Measurements from ENCODE around the gene ZNF532.

ZNF532 gene

DNA sequence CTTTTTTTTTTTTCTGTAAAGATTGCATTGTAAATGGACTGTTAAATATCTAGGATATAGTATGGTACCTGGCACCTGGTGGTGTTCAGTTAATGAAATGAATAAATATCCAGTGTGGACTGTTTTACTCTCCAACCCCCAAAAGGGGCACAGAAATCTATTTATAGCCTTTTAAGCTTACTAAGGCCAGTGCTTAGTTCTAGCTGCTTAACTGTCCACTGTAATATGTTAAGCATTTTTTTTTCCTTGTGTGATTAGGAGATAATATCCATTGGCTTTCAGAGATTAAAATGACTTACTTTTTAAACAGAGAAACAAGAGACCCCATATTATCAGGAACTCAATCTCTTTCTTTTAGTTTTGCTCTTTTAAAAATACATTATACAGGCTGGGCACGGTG, 84.4 kb downstream of the ZNF532 start:
- no peak for DNase-seq

DNA sequence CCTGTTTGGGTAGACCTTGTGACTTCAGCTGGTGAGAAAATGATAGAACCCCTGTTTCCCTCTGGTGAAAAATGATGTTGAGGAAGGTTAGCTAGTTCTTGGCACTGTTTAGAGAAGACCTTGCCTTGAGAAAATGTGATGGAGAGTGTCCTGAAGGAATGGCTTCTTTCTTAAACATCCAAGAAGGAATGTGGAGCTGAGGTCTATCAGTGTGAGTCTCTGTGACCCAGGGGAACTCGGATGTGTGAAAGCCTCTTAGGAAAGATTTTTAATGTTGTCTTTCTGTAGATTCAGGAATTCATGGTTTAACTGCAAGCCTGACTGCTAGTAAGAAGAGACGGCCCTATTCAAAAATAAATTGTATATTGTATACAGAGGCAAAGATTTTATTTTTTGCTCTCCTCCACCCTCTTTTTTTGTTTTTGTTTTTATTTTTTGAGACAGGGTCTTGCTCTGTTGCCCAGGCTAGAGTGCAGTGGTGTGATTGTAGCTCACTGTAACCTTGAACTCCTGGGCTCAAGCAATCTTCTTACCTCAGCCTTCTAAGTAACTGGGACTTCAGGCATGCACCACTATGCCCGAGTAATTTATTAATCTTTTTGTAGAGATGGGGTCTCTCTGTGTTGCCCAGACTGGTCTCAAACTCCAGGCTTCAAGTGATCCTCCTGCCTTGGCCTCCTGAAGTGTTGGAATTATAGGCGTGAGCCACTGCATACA, 87.5 kb downstream of the ZNF532 start:
- DNase-seq, result no peak

DNA sequence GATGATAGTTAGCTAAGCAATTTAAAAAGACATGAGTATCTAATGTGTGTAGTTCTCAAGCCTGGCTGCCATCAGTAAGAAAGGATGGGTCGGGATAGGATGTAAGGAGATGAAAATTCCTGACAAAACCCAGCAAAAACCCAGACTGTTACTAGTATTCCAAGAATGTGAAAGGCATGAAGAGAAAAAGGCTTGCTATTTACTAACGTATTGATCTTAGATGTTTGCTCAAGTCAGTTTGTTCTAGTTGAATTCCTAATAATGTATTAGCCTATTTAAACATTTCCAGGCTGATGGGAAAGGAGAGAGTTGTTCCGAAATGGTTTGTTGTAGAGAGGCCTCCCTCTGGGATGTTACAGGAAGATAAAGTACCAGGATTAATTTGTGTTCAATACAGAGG, 88.2 kb downstream of the ZNF532 start:
- DNase-seq, result no peak

DNA sequence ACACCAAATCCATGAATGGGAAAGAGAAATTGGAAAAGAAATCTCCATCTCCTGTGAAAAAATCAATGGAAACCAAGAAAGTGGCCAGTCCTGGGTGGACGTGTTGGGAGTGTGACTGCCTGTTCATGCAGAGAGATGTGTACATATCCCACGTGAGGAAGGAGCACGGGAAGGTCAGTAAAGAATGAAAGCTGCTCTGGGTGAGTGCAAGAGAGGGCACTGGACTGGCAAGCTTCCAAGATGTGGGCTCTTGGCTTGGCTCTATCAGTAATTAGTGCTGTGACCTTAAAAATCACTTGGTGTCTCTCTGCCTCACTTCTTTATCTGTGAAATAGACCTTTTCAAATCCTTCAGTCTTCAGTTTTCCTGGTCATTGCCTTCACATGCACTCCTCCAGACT, 89.0 kb downstream of the ZNF532 start:
- no peak for DNase-seq

DNA sequence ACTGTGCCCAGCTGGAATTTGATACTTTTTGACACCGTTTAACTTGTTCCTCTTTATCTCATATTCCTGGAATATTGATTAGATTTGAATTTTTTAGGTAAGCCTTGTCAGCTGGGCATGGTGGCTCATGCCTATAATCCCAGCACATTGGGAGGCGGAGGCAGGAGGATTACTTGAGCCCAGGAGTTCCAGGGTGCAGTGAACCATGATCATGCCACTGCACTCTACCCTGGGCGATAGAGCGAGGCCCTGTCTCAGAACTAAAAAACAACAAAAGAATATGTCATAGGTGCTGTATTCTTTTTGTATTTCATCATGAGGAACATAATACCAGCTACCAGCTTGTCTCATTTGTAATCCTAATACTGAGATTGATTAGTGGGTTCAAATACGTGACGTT, 90.3 kb downstream of the ZNF532 start:
- no peak for DNase-seq

DNA sequence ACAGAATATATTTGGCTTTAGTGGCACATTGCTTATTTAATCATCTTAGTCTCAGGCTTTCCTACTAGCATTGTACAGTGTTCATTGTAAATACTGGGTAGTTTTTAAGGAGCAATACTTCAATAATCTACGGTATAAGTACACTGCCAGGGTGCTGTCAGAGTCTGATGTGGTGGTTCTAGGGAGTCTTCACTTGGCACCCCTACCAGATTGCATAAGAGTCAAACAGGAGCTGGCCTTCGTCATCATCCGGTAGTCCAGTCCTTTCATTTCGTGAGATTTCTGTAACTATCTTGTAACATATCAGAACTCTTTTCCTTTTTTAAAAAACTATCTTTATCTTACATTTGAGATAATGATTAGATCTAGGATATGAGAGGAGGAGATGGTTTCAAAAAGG, 91.1 kb downstream of the ZNF532 start:
- DNase-seq, result no peak

DNA sequence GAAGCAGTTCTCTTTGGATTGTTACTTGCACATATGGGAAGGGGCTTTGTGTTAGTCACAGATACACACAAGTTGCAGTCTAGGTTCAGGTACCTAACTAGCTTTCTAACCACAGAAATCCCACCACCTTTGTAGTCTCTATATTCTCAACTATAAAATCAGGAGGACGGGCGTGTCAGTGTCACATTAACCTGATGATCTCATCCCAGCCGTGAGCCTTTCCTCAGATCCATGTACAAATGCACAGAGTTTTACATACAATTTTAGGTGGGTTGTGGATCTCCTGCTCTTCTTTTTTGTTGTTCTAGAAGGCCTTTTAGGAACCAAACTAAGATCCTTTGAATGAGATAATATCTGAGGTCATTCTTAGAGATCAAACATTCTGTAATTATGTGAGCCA, 94.0 kb downstream of the ZNF532 start:
- DNase-seq, result no peak

DNA sequence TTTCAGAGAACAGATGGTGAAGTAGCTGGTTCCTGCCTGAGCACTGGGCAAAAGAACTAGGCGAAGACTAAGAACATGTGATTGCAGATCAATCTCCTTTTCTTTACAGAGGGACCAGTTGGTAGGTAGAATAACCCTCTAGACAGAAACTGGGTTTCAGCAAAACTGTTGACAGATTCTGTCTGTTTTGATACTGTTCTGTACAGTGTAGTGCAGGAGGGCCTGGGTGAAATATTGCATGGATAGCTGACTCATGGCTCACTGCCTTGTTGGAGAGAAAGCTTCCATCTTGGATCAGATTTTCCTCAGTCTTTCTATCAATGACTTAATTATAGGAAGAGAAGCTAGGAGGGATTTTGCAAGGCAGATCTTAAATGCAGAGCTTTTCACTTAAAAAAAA, 95.8 kb downstream of the ZNF532 start:
- DNase-seq, result no peak

DNA sequence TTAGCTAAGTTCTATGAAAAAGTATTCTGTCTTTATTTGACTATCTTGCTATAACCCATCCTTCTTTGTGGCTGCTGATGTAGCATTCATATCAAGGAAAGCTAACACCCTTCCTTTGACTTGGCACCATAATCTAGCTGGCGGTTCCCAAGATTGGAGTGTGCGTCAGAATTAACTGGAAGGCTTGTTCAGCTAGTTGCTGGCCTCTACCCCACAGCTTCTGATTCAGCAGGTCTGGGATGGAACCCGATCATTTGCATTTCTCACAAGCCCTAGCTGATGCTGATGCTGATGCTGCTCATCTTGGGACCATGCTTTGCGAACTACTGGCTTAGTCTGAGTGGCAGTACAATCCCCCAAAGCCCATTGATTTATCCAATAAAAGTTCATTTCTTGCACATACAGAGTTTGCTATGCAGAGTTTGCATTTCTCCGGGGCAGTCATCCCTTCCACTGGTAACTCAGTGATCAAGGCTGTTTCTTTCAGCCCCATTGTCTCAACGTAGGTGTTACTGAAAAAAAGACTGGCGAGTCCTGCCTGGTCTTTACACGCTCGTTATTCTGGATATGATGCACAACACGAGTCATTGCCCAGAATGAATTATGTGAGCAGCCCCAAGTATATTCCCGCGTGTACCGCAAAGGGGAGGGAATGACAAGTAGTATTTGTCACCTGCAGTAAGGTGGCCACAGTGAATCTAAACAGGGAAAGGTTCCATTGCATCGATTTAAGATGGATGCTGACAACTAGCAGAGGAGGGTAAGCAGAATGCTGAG, 96.5 kb downstream of the ZNF532 start:
- DNase-seq, result no peak

DNA sequence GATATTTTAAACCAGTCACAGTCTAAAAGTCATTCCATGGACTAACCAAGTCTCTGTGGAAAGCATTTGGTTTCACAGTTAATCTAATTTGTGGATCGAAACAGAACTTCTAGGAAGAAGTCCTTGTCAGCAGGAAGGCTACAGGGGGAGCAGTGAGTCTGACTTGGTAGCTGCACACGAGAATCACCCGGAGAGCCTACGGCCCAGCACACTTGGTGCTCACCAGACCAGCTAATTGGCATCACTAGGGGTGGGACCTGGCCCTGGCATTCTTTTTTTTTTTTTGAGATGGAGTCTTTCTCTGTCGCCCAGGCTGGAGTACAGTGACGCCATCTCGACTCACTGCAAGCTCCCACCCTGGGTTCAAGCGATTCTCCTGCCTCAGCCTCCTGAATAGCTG, 97.7 kb downstream of the ZNF532 start:
- DNase-seq, result no peak

DNA sequence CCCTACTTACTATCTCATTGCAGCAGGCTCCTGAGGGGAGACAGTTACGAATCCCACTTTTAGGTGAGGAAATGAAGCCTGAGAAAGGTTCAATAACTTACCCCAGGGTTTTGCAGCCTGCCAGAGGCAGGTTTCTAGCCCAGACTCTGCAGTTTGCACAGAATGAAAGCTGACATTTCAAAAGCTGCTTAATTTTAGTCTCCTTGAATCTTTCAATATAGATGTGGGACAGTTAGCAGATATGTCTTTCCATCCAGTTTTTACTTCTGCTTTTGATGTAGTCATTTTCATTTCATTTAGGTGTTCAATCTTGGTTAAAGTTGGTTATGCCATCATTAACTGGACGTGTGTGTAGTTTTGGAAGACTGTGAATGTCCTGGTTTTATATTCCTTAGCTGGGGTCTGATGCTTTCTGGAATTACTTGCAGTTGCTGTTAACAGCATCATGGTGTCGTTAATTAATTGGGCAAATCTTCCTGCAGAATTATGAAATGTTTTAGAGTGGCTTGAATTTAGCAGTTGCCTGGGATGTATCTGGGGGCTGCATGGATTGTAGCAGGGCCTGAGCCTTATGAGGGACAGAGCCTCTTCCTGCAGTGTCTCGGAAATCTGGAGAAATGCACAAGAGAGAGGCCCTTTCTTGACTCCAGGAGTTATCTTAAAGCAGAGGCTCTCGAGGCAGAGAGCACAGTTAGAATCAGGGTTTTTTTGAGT, 100.8 kb downstream of the ZNF532 start:
- DNase-seq, result no peak

DNA sequence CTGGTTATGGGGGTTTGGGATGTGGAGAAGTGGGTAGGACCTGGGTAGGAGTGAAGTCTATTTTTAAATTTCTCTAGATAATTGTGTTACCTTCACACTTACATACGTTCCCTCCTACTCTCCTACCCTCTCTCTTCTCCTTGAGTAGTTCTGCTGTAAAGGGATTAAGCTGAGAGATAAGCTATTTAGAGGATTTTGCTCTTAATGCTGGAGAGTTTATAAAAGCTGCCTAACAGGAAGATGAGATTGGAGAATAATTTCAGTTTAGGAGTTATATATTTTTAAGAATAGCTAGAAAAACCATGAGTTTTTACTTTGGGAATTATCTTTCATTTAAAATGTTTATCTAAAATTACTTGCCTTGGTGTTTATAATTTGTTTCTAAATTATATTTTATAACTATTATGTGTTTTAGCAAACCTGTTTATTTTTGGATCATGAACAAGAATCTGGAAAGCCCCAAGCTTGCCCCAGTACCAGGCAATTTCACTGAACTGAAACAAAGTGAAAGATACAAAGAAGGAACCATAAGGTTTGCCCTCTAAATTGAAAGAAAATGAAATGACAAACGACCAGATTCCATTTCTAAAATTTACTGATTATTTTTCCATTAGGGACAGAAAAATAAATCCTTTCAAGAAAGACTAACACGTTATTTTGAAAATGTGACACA, 101.5 kb downstream of the ZNF532 start:
- no peak for DNase-seq

DNA sequence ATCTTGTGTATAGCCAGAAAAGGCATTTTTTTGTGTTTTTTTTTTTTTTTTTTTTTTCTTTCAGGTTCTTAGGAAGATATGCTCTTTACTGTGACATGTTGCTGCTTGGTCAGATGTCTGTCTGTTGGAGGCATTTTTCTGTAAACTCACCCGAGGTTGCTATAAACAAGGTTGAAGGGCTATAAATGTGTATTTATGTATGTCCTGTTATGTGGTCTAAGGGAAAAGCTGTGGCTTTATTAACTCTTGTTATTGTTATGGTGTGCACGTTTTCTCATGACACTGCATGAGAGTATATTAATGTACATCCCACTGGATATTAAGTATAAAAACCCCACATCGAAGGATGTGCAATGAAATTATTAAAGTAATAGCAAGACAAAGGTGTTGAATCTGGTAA, 102.0 kb downstream of the ZNF532 start:
- DNase-seq, result no peak

DNA sequence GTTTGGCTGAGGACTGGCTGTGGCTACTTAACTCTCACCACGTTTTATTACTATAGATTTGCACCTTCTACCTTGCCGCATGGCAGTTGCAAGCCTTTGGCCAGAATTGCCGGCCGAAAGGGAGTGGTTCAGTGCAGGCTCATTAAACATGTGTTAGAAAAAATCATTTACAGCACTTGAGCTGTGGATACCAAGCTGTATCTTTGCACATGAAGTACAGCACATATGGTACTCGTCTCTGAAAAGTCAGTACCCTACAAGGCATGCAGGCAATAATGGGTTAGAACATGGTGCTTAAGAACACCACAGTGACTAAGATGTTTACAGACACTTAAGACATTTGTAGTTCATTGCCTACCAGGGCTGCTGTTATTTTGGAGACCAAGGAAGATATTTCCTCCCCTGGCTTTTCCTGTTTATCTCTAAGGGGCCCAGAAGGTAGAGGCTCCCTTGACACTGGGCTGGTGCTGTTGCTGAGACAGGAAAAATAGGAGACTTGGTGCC, 103.1 kb downstream of the ZNF532 start:
- DNase-seq, result no peak

DNA sequence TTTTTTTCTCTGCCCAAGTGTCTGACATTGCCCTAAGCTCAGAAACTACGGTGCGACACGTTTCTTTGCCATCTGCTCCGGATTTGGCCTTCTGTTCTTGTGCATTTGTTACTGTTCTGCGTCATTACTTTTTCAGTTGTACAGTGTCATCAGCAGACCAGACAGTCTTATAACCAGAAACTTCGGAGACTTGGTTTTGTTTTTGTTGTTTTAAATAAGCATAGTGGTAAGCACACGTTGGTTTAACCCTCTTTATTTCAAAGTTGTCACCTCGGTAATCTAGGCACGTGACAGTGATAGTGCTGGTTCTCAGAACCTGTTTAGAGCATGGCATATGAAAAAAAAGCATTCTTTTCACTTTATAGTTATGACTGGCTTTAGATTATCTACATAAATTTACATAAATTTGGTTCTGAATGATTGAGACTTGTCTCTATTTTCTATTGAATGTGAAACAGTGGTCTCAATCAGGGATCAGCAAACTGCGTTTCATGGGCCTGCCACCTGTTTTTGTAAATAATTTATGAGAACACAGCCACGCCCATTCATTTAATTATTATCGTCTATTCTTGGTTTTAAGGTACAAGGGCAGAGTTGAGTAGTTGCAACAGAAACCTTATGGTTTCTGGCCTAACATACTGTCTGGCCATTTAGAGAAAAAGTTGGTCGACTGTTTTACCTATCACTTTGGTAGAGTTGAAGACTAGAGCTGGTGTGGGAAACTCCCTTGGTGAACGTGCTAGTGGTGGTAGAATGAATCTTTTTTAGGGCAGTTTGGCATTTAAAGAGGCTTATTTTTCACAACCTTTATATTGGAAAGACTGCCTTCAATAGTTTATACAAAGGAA, 106.5 kb downstream of the ZNF532 start:
- DNase-seq, result no peak

DNA sequence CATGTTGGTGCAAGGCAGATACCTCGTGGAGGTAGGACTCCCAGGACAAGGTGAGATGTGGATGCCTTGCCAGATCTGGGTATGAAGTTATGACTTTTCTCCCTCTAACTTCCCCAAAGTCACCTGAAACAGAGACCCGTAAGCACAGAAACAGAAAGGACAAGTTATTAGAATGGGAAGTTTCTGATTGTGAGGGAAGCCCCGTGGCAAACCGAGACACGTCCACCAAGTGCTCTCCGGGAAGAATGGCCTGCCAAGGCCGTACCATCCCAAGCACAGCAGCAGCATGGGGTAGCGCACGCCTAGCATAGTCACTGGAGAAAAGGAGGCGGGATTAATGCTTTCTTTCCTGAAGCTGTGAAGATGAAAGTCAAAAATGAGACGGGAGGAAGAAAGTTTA, 110.6 kb downstream of the ZNF532 start:
- no peak for DNase-seq

DNA sequence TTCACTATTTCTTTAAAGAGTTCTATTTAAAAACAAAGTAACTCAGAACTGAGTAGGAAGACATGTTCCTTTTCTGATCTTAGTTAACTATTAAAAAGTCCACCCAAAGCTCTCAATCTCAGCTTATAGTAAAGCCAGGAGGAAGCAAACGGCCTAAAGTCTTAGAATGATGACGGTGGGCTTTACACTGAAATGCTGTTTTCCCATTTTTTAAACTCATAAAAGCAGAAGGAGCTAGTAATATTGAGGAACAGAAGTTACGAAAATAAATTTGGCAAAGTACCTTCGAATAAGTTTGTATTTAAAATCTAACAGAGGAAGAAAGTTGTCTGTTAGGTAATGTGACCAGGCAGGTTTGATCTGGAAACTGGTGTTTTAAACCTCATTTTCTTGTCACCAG, 111.1 kb downstream of the ZNF532 start:
- DNase-seq, result no peak

DNA sequence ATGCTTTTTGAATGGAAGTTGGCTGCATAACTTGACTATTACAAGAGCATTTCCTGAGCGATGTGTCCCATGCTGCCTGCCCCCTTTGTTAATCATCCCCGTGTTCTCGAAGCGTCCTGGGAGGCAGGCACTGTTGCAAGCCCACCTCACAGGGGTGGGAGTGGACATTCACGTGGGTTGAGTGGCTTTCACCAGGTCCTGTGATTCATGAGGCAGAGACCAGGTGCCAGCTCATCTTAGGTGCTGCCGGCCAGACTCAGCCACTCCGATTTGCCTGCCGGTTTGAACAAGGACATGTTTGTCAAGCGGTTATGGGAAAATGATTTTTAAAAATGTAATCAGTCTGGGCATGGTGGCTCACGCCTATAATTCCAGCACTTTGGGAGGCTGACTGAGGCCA, 112.5 kb downstream of the ZNF532 start:
- DNase-seq, result no peak

DNA sequence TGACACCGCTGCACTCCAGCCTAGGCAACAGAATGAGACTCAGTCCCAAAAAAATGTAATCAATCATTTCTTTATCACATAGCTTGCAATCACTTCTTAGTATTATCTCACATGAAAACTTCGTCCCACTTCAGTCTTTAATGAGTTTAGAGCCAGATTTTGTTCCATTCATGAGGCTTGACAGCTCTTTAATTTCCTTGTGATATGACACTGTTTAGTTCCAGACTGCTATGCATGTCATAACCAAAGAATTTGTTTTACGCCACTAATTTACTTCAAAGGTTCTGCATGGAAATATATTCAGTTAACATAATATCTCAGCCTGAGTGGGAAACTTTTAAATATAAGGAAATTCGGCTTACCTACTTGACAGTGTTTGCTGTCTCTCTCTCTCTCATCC, 113.1 kb downstream of the ZNF532 start:
- DNase-seq, result no peak

DNA sequence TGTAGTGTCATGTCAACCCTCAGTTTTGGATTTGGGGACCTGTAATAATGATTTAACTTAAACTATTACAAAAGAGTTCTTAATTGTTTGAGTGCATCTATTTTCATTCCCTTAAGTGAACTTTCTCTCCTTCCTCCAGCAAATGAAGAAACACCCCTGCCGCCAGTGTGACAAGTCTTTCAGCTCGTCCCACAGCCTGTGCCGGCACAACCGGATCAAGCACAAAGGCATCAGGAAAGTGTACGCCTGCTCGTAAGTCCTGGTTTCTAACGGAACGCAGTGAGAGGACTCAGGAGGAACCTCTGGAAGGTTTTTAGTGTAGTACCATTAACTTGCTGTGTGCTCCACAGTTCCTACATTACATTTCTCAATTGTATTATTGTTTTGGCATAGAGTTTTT, 114.2 kb downstream of the ZNF532 start:
- DNase-seq, result no peak

DNA sequence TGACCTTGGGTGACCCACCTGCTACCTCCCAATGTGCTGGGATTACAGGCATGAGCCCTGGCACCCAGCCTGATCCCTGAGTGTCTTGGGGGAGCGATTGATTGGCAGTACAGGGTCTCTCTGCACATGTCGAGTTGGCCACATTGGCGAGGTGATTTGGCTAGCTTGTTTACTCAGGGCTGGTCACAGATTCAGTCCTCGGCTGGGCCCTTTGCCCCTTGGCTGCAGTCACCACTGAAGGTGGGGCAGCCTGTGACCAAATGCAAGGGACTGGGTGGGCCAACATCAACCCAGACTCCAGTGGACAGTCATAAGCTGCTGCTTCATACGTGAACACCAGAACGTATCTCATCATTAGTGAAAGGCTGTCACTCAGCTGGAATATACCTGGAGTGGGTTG, 114.9 kb downstream of the ZNF532 start:
- no peak for DNase-seq

DNA sequence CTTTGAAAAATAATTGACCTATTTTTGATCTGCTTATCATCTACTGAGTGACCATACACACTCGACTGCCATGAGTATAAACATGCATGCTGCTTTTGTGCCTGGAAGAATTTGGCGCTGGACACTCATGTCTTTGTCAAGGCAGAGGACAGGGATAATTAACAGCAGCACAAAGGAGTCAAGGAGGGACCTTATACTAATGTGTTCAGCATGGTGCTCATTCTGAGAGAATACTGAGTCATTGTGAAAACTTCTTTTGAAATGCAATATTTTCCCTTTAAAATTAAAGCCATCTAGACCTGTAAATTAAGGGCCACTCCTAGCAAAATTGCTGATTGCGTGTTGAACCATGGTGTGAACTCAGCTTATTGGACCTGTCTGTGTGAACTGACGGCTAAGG, 116.3 kb downstream of the ZNF532 start:
- DNase-seq, result no peak

All from Kasumi-1 (cell line).